Stimulated activated CD4-positive, alpha-beta T cell treated with anti-CD3 and anti-CD28 coated beads, Interleukin-15, amount 100 ng/mL, for 24 hours (primary cell): ENCODE results near the gene ARHGAP23.
"Not testable (repeated sequence)": the region's sequence is repeated elsewhere in the genome, so short reads cannot be mapped to it uniquely, and the experiment has no call there.

ENCODE experiments used
- DNase-seq: peaks from one replicate; pipeline ENCODE4 v3.0.0-alpha.2; 2020

The ARHGAP23 gene

GRCh38 chr17:38421871-38422827 lies 6.1 kb upstream of the ARHGAP23 start:
- DNase-seq, result no peak

- DNase-seq, result no peak
Observed at GRCh38 chr17:38424297-38424972, 3.8 kb upstream of the ARHGAP23 start.

DNA sequence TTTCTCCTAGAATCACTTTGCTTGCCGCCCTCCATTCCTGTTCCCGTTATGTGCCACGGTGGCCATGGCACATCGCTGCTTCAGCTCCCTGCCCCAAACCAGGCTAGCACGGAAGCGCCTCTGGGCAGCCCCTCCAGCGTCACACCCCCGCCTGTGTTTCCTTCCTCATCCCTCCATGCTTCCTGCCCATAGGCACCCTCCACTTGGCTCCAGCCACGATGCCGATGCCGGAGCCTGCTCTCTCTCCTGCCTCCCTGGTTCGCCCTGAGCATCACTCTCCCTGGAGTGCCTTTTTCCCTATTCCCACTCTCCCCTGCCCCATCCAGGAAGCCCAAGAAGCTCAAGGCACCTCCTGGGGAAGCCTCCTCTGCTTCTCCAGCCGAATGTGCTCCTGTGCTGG lies 3.2 kb upstream of the ARHGAP23 start:
- no peak for DNase-seq

- no peak for DNase-seq
Observed at GRCh38 chr17:38425744-38426143, 2.5 kb upstream of the ARHGAP23 start.

DNA sequence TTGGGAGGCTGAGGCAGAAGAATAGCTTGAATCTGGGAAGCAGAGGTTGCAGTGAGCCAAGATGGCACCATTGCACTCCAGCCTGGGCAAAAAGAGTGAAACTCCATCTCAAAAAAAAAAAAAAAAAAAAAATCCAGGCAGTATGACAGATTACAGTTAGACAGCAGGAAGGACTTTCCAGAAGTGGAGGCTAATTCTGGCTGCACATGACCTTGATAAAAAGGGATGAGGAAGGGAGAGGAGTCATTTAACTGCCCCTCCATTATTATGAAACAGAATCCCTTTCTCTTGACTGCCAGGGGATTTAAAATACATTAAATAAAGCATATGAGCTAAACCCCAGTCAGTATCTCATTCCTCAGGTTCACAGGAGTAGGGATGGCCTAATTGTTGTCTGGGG lies 1.8 kb upstream of the ARHGAP23 start:
- no peak for DNase-seq

GRCh38 chr17:38427160-38427949 lies 909 bp upstream of the ARHGAP23 start:
- DNase-seq, result no peak

DNA sequence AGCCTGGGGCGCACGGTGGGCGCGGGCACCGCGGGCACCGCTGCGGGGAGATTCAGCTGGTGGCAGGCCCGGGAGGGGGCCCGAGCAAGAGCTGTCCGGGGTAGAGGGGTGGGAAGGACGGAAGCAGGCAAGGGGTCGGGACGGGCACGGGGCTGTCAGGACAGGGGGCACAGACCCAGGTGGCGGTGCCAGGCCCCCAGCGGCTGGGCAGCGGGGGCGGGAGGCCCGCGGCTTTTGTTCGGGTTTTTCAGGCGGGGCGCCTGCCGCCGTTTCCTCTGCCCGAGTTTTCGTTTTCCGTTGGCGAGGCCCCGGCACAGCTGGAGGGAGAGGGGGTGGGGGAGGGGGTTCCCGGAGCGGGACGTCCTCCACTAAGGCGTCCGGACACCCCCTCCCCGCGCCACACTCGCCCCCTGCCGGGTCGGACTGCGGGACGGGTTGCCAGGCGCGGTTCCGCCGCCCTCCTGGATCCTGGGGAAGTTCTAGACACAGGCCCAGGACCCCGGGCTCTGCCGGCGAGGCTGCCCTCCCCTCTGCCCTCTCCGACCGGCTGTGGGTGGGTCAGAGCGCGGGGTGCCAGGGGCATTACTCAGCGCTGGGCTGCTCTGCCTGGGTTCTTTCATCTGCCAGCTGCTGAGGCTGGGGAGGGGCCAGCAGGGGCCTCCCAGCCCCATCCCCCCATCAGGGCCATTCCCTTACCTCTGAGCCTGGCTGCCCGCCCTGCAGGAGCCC lies 543 bp downstream of the ARHGAP23 start:
- peak; percentile 40 for DNase-seq

DNA sequence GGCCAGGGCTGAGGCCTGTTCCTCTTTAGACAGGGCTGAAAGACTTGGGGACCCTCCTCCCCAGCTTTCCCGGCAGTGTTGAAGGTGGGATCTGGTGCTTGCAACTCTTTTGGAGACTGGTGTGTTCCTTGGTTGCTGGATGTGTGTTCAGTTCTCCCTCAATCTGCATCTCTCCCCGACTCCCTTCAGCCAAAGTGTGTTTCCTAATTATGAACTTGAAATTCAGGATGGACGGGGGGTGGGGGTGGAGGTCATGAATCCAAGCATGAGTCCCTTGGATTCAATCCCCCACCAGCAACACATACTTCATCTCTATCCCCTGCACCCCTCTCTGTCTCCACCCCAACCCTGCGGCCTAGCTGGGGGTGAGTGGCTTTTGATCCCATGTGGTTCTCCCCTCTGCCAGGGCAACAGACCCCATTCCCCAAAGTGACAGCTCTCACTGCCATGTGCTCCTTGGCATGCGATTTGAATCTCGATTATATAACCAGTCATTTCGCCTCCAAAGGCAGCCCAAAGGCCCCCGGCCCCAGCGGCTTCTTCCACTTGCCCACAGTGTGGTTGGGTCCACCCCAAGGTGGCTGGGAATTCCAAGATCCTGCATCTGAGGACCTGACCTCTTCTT lies 1.3 kb downstream of the ARHGAP23 start:
- DNase-seq, result no peak

DNA sequence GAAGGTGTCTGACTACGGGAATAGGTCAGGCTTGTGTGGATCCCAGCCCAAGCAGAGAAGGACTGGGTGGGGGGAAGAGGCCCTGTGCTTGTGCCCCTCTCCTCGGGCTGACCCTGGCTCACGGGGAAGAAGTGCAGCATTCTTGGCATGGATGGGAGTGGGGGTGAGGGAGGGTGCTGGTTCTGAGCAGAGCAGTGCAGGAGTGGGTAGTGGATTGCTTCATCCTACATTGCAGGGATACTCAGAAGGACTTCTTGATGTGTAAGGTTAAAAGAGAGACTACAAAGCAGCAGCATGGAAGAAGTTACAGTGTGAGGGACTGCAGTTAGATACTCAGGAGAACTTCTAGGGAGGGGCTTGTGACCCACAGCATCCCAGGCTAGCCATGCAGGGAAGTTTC lies 2.1 kb downstream of the ARHGAP23 start:
- DNase-seq, result no peak

DNA sequence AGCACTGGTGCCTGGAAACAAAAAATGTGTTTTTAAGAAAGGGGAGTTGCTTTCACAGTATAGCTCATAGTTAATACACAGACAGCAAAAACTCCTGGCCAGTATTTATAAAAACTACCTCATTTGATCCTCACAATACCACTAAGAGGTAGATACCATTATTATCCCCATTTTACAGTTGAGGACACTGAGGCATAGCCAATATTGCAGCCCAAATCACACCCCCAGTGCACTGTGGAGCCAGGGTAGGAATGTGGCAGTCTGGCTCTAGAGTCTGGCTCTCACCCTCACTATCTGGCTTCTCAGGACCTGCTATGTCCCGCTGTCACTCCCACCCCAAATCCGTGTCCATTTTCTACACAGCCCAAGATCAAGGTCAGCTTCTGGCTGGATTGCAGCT lies 2.6 kb downstream of the ARHGAP23 start:
- DNase-seq, result no peak

DNA sequence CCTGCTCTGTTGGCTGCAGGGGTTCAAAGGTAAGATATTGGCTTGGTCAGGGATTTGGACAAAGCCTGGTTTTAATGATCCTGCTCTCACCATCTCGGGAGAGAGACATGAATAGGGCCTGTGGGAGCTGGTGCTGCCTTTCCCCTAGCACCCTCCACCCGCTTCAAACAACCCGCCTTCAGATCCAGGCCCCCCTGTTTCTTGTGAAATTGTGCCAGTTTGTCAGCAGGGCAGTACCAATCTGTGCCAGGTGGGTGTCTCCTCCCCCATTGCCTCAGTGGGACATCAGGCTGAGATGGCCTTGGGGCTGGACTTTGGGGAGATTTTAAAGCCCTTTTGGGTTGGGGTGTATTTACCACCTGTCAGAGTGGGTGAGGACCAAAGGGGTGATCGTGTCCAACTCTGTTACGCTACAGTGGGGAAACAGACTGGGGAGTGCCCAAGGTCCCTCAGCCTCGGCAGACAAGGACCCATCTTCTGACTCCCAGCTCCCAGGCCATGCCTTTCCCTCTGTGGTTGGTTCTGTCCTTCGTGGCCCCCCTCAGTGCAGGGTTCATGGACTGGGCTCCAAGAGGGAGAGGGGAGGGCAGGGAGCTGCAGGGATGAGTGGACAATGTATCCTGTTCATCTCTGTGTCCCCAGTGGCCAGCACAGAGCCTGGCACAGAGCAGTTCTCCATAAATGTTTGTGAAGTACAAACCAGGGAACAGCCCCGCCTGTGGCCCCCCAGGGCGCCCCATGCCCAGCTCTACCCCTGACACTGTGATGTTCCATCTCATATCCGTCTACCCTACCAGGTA lies 3.3 kb downstream of the ARHGAP23 start:
- no peak for DNase-seq

DNA sequence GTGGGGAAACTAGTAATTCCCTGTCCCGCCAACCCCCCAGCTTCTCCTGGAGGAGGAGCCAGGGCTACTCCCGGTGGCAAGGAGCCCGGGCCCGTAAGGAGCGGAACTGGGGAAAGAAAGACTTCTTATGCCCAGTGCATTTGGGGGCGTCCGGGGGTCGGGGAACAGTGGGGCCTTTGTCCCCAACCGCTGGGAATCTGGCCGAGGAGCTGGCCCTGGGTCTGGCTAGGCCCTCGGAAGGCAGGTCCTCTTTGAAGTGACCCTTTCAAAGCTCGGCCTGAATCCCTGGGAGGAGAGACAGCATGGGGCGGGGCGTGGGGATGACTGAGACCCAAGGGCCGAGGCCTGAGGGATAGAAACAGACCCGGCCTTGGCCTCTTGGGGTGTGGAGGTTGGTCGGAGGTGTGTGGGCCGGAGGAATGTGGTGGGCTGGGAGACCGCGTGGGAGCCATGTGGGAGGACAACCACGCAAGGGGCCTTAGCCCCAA lies 6.0 kb downstream of the ARHGAP23 start:
- no peak for DNase-seq

GRCh38 chr17:38435795-38436194 lies 7.5 kb downstream of the ARHGAP23 start:
- no peak for DNase-seq

DNA sequence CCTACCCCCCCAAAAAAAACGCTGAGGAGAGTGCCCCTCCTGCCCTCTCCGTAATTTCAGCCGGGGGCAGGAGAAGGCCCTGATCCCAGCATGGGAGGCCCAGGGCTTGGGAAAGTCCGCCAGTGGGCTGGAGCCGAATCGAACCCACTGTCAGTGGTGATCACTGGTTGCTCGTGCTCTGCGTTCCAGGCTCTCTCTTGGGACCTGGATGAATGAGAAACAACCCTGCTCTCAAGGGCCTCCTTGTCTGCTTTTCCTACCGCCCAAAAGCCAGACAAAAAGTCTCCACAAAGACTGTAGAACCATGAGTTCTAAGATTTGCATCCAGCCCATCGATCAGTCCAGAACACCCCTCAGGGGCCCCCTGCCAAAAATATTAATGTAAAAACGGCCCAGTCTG lies 8.1 kb downstream of the ARHGAP23 start:
- no peak for DNase-seq

DNA sequence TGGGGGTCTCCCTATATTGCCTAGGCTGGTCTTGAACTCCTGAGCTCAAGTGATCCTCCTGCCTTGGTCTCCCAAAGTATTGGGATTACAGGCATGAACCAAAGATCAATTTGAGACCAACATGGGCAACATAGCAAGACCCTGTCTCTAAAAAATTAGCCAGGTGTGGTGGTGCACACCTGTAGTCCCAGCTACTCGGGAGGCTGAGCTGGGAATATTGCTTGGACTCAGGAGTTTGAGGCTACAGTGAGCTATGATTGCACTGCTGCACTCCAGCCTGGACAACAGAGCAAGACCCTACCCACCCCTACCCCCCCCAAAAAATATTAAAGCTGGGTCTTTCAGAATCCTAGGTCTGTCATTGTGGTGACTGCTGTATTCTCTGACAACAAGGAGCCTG lies 9.0 kb downstream of the ARHGAP23 start:
- not testable (repeated sequence) for DNase-seq

GRCh38 chr17:38439436-38439835 lies 11.2 kb downstream of the ARHGAP23 start:
- no peak for DNase-seq

DNA sequence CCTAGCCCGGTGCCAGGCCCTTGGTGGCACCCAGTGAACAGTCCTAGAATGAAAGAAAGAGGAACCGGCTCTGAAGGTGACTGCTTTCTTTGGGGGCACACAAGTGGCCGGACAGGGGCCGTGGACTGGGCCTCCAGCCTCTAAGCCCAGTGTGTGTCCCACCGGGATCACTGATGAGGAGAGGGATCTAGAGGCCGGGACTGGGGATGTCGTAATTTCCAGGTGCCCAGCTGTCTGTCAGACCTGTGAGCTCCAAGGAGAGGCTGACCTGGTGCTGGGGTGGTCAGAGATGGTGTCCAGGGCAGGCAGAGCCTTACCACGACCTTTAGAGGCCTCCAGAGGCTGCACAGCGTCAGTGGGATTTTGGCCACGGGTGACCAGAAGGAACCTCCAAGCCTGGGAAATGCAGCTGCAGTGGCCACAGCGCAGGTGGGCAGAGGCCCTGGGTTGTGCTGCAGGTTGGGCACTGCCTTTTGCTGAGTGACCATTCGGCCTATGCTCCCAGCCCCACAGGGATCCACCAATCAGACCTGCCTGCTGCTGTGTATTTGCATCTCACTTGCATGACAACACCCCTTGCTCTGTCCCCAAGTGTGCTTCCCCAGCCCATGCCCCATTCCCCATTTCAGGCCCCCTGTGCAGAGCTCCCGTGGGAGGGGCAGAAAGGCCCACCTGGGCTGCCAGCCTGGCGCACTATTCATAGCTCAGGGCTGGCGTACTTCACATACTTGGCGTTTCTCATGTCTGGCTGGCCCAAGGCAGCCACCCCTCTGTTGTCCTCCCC lies 12.5 kb downstream of the ARHGAP23 start:
- no peak for DNase-seq

DNA sequence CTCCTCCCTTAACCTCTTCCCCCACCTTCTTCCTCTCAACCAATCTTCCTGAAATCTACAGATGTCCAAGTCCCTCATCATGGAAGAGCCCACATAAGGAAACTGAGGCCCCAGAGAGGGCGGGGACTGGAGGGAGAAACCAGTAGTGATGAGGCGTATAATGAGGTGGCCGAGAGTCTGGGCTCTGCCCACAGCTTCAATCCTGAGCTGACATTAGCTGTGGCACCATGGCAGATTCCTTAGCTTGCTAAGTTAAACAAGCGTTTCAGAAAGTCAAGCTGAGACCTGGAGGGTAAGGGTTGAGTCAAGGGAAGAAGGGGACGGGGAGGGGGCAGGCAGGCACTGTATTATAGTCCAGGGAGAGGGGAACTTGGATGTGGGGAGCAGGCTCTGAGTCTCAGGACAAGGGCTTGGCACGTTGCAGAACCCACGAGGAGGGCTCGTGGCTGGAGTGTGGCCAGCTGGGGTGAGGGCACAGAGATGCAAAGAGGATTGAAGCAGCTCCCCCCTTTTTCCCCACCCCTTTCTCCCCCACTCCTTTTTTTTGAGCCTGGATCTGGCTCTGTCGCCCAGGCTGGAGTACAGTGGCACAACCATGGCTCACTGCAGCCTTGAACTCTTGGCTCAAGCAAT lies 13.3 kb downstream of the ARHGAP23 start:
- DNase-seq, result no peak

DNA sequence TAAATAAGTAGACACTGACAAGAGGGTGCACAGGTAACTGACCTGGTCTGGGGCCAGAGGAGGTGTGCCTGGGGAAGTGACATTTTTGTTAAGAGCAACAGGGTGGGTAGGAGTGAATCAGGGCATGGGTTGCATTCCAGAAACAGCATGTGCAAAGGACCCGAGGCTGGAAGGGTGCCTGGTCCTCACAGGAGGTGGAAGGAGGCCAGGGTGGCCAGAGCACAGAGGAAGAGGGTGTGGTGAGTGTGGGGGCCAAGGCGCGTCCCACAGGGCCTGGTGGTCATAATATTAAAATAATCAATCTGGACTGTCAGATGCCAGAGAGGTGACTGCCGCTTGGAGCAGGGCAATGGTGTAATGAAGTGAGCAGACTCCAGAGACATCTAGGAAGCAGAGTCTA lies 14.3 kb downstream of the ARHGAP23 start:
- DNase-seq, result no peak
